Activated CD4-positive, alpha-beta T cell treated with anti-CD3 and anti-CD28 coated beads for 36 hours (primary cell): ENCODE results near the gene GLT8D2. TPM values are rescaled to one million over a fixed set of nuclear protein-coding genes. Genes with fewer than 3 reads are reported as not detected.

ENCODE experiments used
- ATAC-seq: fragments of 200-7000 bp; cut with Tn5 transposase; one replicate; pipeline ENCODE4 v1.10.0; 2021; ENCODE audit warnings: mild to moderate bottlenecking, moderate library complexity
- CTCF ChIA-PET: fragments of 350-600 bp; sonication (Branson Sonifier 250); formaldehyde crosslinking; loops from one replicate; lab custom pipeline; 2021; ENCODE audit warnings: antibody characterized with exemption; lab: Charles Lee
- POLR2A ChIA-PET: fragments of 350-600 bp; sonication (Branson Sonifier 250); formaldehyde crosslinking; loops from one replicate; lab custom pipeline; 2021; ENCODE audit warnings: antibody characterized with exemption, inconsistent platforms; lab: Charles Lee
- DNase-seq: peaks from one replicate; pipeline ENCODE4 v3.0.0-alpha.2; 2020
- H3K27ac Mint-ChIP-seq: one replicate; pipeline ENCODE4 v1.8.0; 2021; ENCODE audit warnings: mixed read lengths
- H3K27me3 Mint-ChIP-seq: one replicate; pipeline ENCODE4 v1.8.0; 2021; ENCODE audit warnings: mixed read lengths
- H3K36me3 Mint-ChIP-seq: one replicate; pipeline ENCODE4 v1.8.0; 2021; ENCODE audit warnings: low read depth, mixed read lengths
- H3K4me1 Mint-ChIP-seq: one replicate; pipeline ENCODE4 v1.8.0; 2021; ENCODE audit warnings: mixed read lengths
- H3K4me3 Mint-ChIP-seq: one replicate; pipeline ENCODE4 v1.8.0; 2021; ENCODE audit warnings: mild to moderate bottlenecking, moderate library complexity, mixed read lengths
- H3K9me3 Mint-ChIP-seq: one replicate; pipeline ENCODE4 v1.8.0; 2021; ENCODE audit warnings: low read depth, mixed read lengths
- intact Hi-C, 2 experiments: fragments of 100-400 bp; cut with DNase I in 1 of 2; cut with micrococcal nuclease in 1 of 2; formaldehyde crosslinking; loops; one replicate each; pipeline versions ENCODE4 v1.14.2 to v1.15.1; 2022 to 2024; cut with DNase I, micrococcal nuclease
- total RNA-seq, 2 experiments: library from RNA; stranded (reverse); gene quantifications; one replicate each; pipeline ENCODE4 v1.2.3, GENCODE V29; 2021

GLT8D2 gene
- total RNA-seq, 2 experiments from 2014 or later = 0.23 TPM; not detected in 1

GRCh38 chr12:103966736-103967135, 83.3 kb downstream of the GLT8D2 start:
- POLR2A ChIA-PET = interaction anchor here (0.6 to 4.7 kb wide), 7 partner anchors 10 to 176 kb away, joined by 3 to 50 read pairs (median 4); partner anchors contain the start of genes HSP90B1 and NFYB
- CTCF ChIA-PET = interaction anchor here (0.6 to 3.7 kb wide), 11 partner anchors 12 to 143 kb away, joined by 3 to 32 read pairs (median 4); partner anchors contain the start of gene HSP90B1
- peaks cover 26% of the 10 kb centered on the region for H3K36me3 Mint-ChIP-seq

GRCh38 chr12:103965590-103966504, 84.1 kb downstream of the GLT8D2 start, which contains the start of gene TDG:
Gene TDG (plus strand): TSS chr12:103965872. CDS start chr12:103966038, 166 bp downstream.
- Mint-ChIP-seq H3K36me3 (peaks cover 26% of the 10 kb centered on the region), H3K4me1 (peaks cover 48% of the 10 kb centered on the region), H3K4me3 (peak within 1 kb of the TSS; percentile 94), H3K27me3 (no peaks in the 10 kb centered on the region), H3K27ac (peak within 1 kb of the TSS; percentile 98), H3K9me3 (no peaks in the 10 kb centered on the region)
- ChIA-PET POLR2A (interaction anchor here (0.6 to 4.7 kb wide), 10 partner anchors 9 to 172 kb away, joined by 3 to 50 read pairs (median 6); partner anchors contain the start of genes HCFC2, HSP90B1 and NFYB), CTCF (interaction anchor here (0.7 to 3.7 kb wide), 14 partner anchors 11 to 927 kb away, joined by 3 to 32 read pairs (median 4); partner anchors contain the start of gene HSP90B1)
- DNase-seq (peak; percentile 99), ATAC-seq (peak; percentile 94)
- intact Hi-C loops = loop anchor here (1.0 to 10.0 kb wide), 17 partner anchors 9 to 1904 kb away; partner anchors contain the start of genes HCFC2 (in 2 of the 2), HSP90B1 (in 2 of the 2), NFYB (in 2 of the 2) and NT5DC3 (in 2 of the 2)

More at GRCh38 chr12:103966736-103967135, 83.3 kb downstream of the GLT8D2 start:
- ATAC-seq (no peak), DNase-seq (no peak)
- peak overlapping the region; percentile 98 for H3K27ac Mint-ChIP-seq
- H3K4me3 Mint-ChIP-seq = peak overlapping the region; percentile 94
- H3K27me3 Mint-ChIP-seq = no peaks in the 10 kb centered on the region
- peaks cover 53% of the 10 kb centered on the region for H3K4me1 Mint-ChIP-seq
- H3K9me3 Mint-ChIP-seq = no peaks in the 10 kb centered on the region
- intact Hi-C loops = loop anchor here (1.0 to 10.0 kb wide), 10 partner anchors 82 to 1904 kb away; partner anchors contain the start of genes APPL2 (in 1 of the 2), EID3 (in 1 of the 2), NFYB (in 1 of the 2) and WASHC3 (in 1 of the 2)

- POLR2A ChIA-PET = interaction anchor here (0.9 to 4.7 kb wide), 8 partner anchors 8 to 173 kb away, joined by 3 to 50 read pairs (median 8); partner anchors contain the start of genes HCFC2, HSP90B1 and NFYB
- CTCF ChIA-PET = interaction anchor here (0.7 to 3.7 kb wide), 9 partner anchors 10 to 928 kb away, joined by 3 to 32 read pairs (median 5); a partner anchor contains a TSS
- Mint-ChIP-seq H3K27me3 (no peaks in the 10 kb centered on the region), H3K9me3 (no peaks in the 10 kb centered on the region), H3K4me1 (peaks cover 47% of the 10 kb centered on the region), H3K27ac (peak overlapping the region; percentile 98), H3K4me3 (peak overlapping the region; percentile 94), H3K36me3 (peaks cover 26% of the 10 kb centered on the region)
- intact Hi-C loops = loop anchor here (1.0 to 10.0 kb wide), 14 partner anchors 8 to 1903 kb away; partner anchors contain the start of genes HCFC2 (in 2 of the 2), HSP90B1 (in 2 of the 2), NFYB (in 2 of the 2) and NT5DC3 (in 2 of the 2)
- DNase-seq (no peak), ATAC-seq (no peak)
Observed at GRCh38 chr12:103965255-103965589, 84.8 kb downstream of the GLT8D2 start.

GRCh38 chr12:103964805-103965204, 85.2 kb downstream of the GLT8D2 start:
- ATAC-seq (no peak), DNase-seq (no peak)
- Mint-ChIP-seq H3K27ac (peak overlapping the region; percentile 98), H3K4me1 (peaks cover 45% of the 10 kb centered on the region), H3K4me3 (peak overlapping the region; percentile 94), H3K9me3 (no peaks in the 10 kb centered on the region), H3K27me3 (no peaks in the 10 kb centered on the region), H3K36me3 (peaks cover 26% of the 10 kb centered on the region)
- CTCF ChIA-PET = interaction anchor here (0.7 to 3.7 kb wide), 5 partner anchors 10 to 928 kb away, joined by 4 to 32 read pairs (median 5); a partner anchor contains a TSS
- intact Hi-C loops = loop anchor here (1.0 to 10.0 kb wide), 14 partner anchors 8 to 1903 kb away; partner anchors contain the start of genes HCFC2 (in 2 of the 2), HSP90B1 (in 2 of the 2), NFYB (in 2 of the 2) and NT5DC3 (in 2 of the 2)
- POLR2A ChIA-PET = interaction anchor here (1.4 to 4.7 kb wide), 5 partner anchors 8 to 57 kb away, joined by 4 to 50 read pairs (median 12); partner anchors contain the start of gene HSP90B1

- POLR2A ChIA-PET = no interaction called here
- no peak for ATAC-seq
- intact Hi-C loops = loop anchor here in 1 of 2 experiments (10.0 kb wide), 1 partner anchor 142 kb away; no protein-coding TSS in a partner anchor
- peaks cover 11% of the 10 kb centered on the region for H3K36me3 Mint-ChIP-seq
- H3K27ac Mint-ChIP-seq = no peak overlapping the region
- no peak for DNase-seq
- no peaks in the 10 kb centered on the region for H3K27me3 Mint-ChIP-seq
- CTCF ChIA-PET = interaction anchor here (0.7 to 1.6 kb wide), 2 partner anchors 9 to 1419 kb away, joined by 3 to 10 read pairs; no protein-coding TSS in a partner anchor
- H3K9me3 Mint-ChIP-seq = no peaks in the 10 kb centered on the region
- no peak overlapping the region for H3K4me3 Mint-ChIP-seq
- peaks cover 29% of the 10 kb centered on the region for H3K4me1 Mint-ChIP-seq
Observed at GRCh38 chr12:103962493-103962892, 87.5 kb downstream of the GLT8D2 start.

GRCh38 chr12:103960616-103961227, 89.3 kb downstream of the GLT8D2 start:
- DNase-seq (no peak), ATAC-seq (no peak)
- ChIA-PET POLR2A (no interaction called here), CTCF (no interaction called here)
- Mint-ChIP-seq H3K4me3 (no peak overlapping the region), H3K36me3 (peaks cover 12% of the 10 kb centered on the region), H3K27ac (no peak overlapping the region), H3K4me1 (peaks cover 28% of the 10 kb centered on the region), H3K9me3 (no peaks in the 10 kb centered on the region), H3K27me3 (no peaks in the 10 kb centered on the region)
- intact Hi-C loops = loop anchor here in 1 of 2 experiments (10.0 kb wide), 1 partner anchor 144 kb away; no protein-coding TSS in a partner anchor

GRCh38 chr12:103958621-103959020, 91.4 kb downstream of the GLT8D2 start:
- peaks cover 19% of the 10 kb centered on the region for H3K36me3 Mint-ChIP-seq
- ChIA-PET CTCF (interaction anchor here (1.6 kb wide), 1 partner anchor 151 kb away, joined by 4 read pairs; no protein-coding TSS in a partner anchor), POLR2A (interaction anchor here (3.6 kb wide), 1 partner anchor 7 kb away, joined by 41 read pairs; the partner anchor contains the start of gene TDG)
- H3K27me3 Mint-ChIP-seq = no peaks in the 10 kb centered on the region
- H3K4me1 Mint-ChIP-seq = peaks cover 36% of the 10 kb centered on the region
- H3K9me3 Mint-ChIP-seq = no peaks in the 10 kb centered on the region
- no peak overlapping the region for H3K27ac Mint-ChIP-seq
- ATAC-seq (no peak), DNase-seq (no peak)
- intact Hi-C loops = no loop called here
- H3K4me3 Mint-ChIP-seq = no peak overlapping the region

- no peak for ATAC-seq
- CTCF ChIA-PET = no interaction called here
- POLR2A ChIA-PET = interaction anchor here (0.6 to 3.6 kb wide), 2 partner anchors 8 to 138 kb away, joined by 4 to 41 read pairs; partner anchors contain the start of gene TDG
Observed at GRCh38 chr12:103957865-103958388, 92.1 kb downstream of the GLT8D2 start.

GRCh38 chr12:103956509-103957027, 93.4 kb downstream of the GLT8D2 start:
- H3K27ac Mint-ChIP-seq = peak overlapping the region; percentile 94
- H3K4me3 Mint-ChIP-seq = peak overlapping the region; percentile 95
- no peaks in the 10 kb centered on the region for H3K9me3 Mint-ChIP-seq
- CTCF ChIA-PET = interaction anchor here (0.7 to 4.4 kb wide), 7 partner anchors 9 to 141 kb away, joined by 3 to 32 read pairs (median 5); partner anchors contain the start of genes HSP90B1 and TDG
- peaks cover 45% of the 10 kb centered on the region for H3K4me1 Mint-ChIP-seq
- intact Hi-C loops = loop anchor here (1.0 to 2.0 kb wide), 5 partner anchors 9 to 116 kb away; partner anchors contain the start of genes HSP90B1 (in 2 of the 2), TDG (in 2 of the 2), HCFC2 (in 1 of the 2) and NT5DC3 (in 1 of the 2)
- DNase-seq (no peak), ATAC-seq (peak; percentile 0)
- H3K27me3 Mint-ChIP-seq = no peaks in the 10 kb centered on the region
- POLR2A ChIA-PET = interaction anchor here (0.6 to 3.6 kb wide), 5 partner anchors 9 to 48 kb away, joined by 3 to 41 read pairs (median 4); partner anchors contain the start of genes HSP90B1 and TDG
- H3K36me3 Mint-ChIP-seq = peaks cover 32% of the 10 kb centered on the region

More at GRCh38 chr12:103957865-103958388, 92.1 kb downstream of the GLT8D2 start:
- intact Hi-C loops = loop anchor here (1.0 to 2.0 kb wide), 5 partner anchors 7 to 117 kb away; partner anchors contain the start of genes HSP90B1 (in 2 of the 2), TDG (in 2 of the 2), HCFC2 (in 1 of the 2) and NT5DC3 (in 1 of the 2)
- peaks cover 23% of the 10 kb centered on the region for H3K36me3 Mint-ChIP-seq
- H3K27me3 Mint-ChIP-seq = no peaks in the 10 kb centered on the region
- no peak for DNase-seq
- H3K4me3 Mint-ChIP-seq = peak overlapping the region; percentile 95
- no peaks in the 10 kb centered on the region for H3K9me3 Mint-ChIP-seq
- H3K27ac Mint-ChIP-seq = peak overlapping the region; percentile 94
- H3K4me1 Mint-ChIP-seq = peaks cover 38% of the 10 kb centered on the region
